HG03060 (cell line): ENCODE results near the gene STAB2.
"Not testable (repeated sequence)": the region's sequence is repeated elsewhere in the genome, so short reads cannot be mapped to it uniquely, and the experiment has no call there.

Source experiments
- ATAC-seq: cut with Tn5 transposase; IDR thresholded peaks from one replicate; pipeline ENCODE4 v1.9.1; 2021; ENCODE audit warnings: low read depth, moderate number of reproducible peaks; ENCODE audit not compliant: unreplicated experiment

Gene STAB2

GRCh38 chr12:103799857-103800771, 213.0 kb downstream of the STAB2 start:
- ATAC-seq: no peak

- ATAC-seq: no peak
Observed at GRCh38 chr12:103801709-103802585, 214.9 kb downstream of the STAB2 start.

- ATAC-seq: no peak
Observed at GRCh38 chr12:103802586-103802886, 215.5 kb downstream of the STAB2 start.

GRCh38 chr12:103803847-103804246, 216.8 kb downstream of the STAB2 start:
- no peak for ATAC-seq

- ATAC-seq: no peak
Observed at GRCh38 chr12:103805655-103806360, 218.7 kb downstream of the STAB2 start.

GRCh38 chr12:103806803-103807202, 219.7 kb downstream of the STAB2 start:
- no peak for ATAC-seq

- no peak for ATAC-seq
Observed at GRCh38 chr12:103807561-103808238, 220.6 kb downstream of the STAB2 start.

GRCh38 chr12:103808239-103808880, 221.3 kb downstream of the STAB2 start:
- no peak for ATAC-seq

- ATAC-seq: no peak
Observed at GRCh38 chr12:103809154-103809553, 222.1 kb downstream of the STAB2 start.

- ATAC-seq: not testable (repeated sequence)
Observed at GRCh38 chr12:103809639-103810038, 222.6 kb downstream of the STAB2 start.

GRCh38 chr12:103810111-103810510, 223.0 kb downstream of the STAB2 start:
- no peak for ATAC-seq

- ATAC-seq: no peak
Observed at GRCh38 chr12:103811791-103812190, 224.7 kb downstream of the STAB2 start.

- no peak for ATAC-seq
Observed at GRCh38 chr12:103812789-103813188, 225.7 kb downstream of the STAB2 start.

- no peak for ATAC-seq
Observed at GRCh38 chr12:103813426-103813825, 226.4 kb downstream of the STAB2 start.

GRCh38 chr12:103813949-103814348, 226.9 kb downstream of the STAB2 start:
- ATAC-seq: no peak

GRCh38 chr12:103814436-103814835, 227.4 kb downstream of the STAB2 start:
- ATAC-seq: no peak
